Peyer's patch (tissue), 4 donors: ENCODE measurements around the gene ATP6V0D1.
"Not testable (repeated sequence)": the region's sequence is repeated elsewhere in the genome, so short reads cannot be mapped to it uniquely, and the experiment has no call there.

Experiments used
- CTCF ChIP-seq, 6 experiments: fragments of 450-650 bp in 4 of 6; fragments of 200-600 bp in 2 of 6; sonication (generic) in 1 of 6; IDR thresholded peaks; one replicate each; pipeline ENCODE4 v1.5.1; 2017 to 2019; ENCODE audit warnings: antibody characterized with exemption in 6 of 6, mild to moderate bottlenecking in 3 of 6, moderate library complexity in 1 of 6
- POLR2A ChIP-seq, 2 donors: fragments of 450-650 bp; IDR thresholded peaks; one replicate each; pipeline ENCODE4 v1.5.1; 2017; ENCODE audit warnings: antibody characterized with exemption in 2 of 2, mild to moderate bottlenecking in 2 of 2, moderate library complexity in 2 of 2

GRCh38 chr16:67487561-67487960 is 6.6 kb upstream of the ATP6V0D1 start:
- not testable (repeated sequence) for TF ChIP-seq CTCF, POLR2A (IDR thresholded peaks at IDR 0.05)
